ENCODE data around the gene SLIT2. TPM values are rescaled to one million over a fixed set of nuclear protein-coding genes. Genes with fewer than 3 reads are reported as not detected.
A peak's percentile ranks its signal among the peaks of the same experiment; 100 is the strongest.

Gene SLIT2
- total RNA-seq, 1 experiment from 2014 or later, result 10.2 TPM

GRCh38 chr4:20255251-20255586 lies 3.5 kb downstream of the SLIT2 start:
- DNase-seq (ENCODE audit: unreplicated experiment), result no peak
- no peaks in the 10 kb centered on the region for H3K27me3 Mint-ChIP-seq (ENCODE audit: insufficient read depth, unreplicated experiment)
- TF ChIP-seq CTCF (IDR thresholded peaks at IDR 0.05; ENCODE audit: unreplicated experiment), result no peak
- CTCF ChIA-PET, result no interaction called here
- H3K4me1 Mint-ChIP-seq (ENCODE audit: insufficient read depth, unreplicated experiment), result peaks cover 29% of the 10 kb centered on the region
- H3K4me3 Mint-ChIP-seq (ENCODE audit: unreplicated experiment), result peak overlapping the region; percentile 64
- intact Hi-C loops (cut with micrococcal nuclease), result loop anchor here (10.0 kb wide), 1 partner anchor 430 kb away; no protein-coding TSS in a partner anchor
- H3K27ac Mint-ChIP-seq (ENCODE audit: low read depth, unreplicated experiment), result no peak overlapping the region
- POLR2A ChIA-PET, result no interaction called here
- no TSS peak for BruUV-seq (replicated peaks)
- H3K9me3 Mint-ChIP-seq (ENCODE audit: unreplicated experiment), result no peaks in the 10 kb centered on the region
- peaks cover 6% of the 10 kb centered on the region for H3K36me3 Mint-ChIP-seq (ENCODE audit: insufficient read depth, unreplicated experiment)

GRCh38 chr4:20255823-20256222 lies 4.1 kb downstream of the SLIT2 start:
- POLR2A ChIA-PET, result no interaction called here
- TF ChIP-seq CTCF (IDR thresholded peaks at IDR 0.05; ENCODE audit: unreplicated experiment), result no peak
- H3K27me3 Mint-ChIP-seq (ENCODE audit: insufficient read depth, unreplicated experiment), result no peaks in the 10 kb centered on the region
- H3K36me3 Mint-ChIP-seq (ENCODE audit: insufficient read depth, unreplicated experiment), result peaks cover 6% of the 10 kb centered on the region
- H3K4me3 Mint-ChIP-seq (ENCODE audit: unreplicated experiment), result no peak overlapping the region
- no peak for DNase-seq (ENCODE audit: unreplicated experiment)
- no peak overlapping the region for H3K27ac Mint-ChIP-seq (ENCODE audit: low read depth, unreplicated experiment)
- BruUV-seq (replicated peaks), result no TSS peak
- no peaks in the 10 kb centered on the region for H3K9me3 Mint-ChIP-seq (ENCODE audit: unreplicated experiment)
- peaks cover 28% of the 10 kb centered on the region for H3K4me1 Mint-ChIP-seq (ENCODE audit: insufficient read depth, unreplicated experiment)
- CTCF ChIA-PET, result no interaction called here
- intact Hi-C loops (cut with micrococcal nuclease), result loop anchor here (10.0 kb wide), 1 partner anchor 429 kb away; no protein-coding TSS in a partner anchor

- H3K27ac Mint-ChIP-seq (ENCODE audit: low read depth, unreplicated experiment), result no peak overlapping the region
- no peaks in the 10 kb centered on the region for H3K9me3 Mint-ChIP-seq (ENCODE audit: unreplicated experiment)
- peaks cover 6% of the 10 kb centered on the region for H3K36me3 Mint-ChIP-seq (ENCODE audit: insufficient read depth, unreplicated experiment)
- H3K27me3 Mint-ChIP-seq (ENCODE audit: insufficient read depth, unreplicated experiment), result no peaks in the 10 kb centered on the region
- ChIA-PET CTCF (no interaction called here), POLR2A (no interaction called here)
- H3K4me3 Mint-ChIP-seq (ENCODE audit: unreplicated experiment), result no peak overlapping the region
- TF ChIP-seq CTCF (IDR thresholded peaks at IDR 0.05; ENCODE audit: unreplicated experiment), result no peak
- H3K4me1 Mint-ChIP-seq (ENCODE audit: insufficient read depth, unreplicated experiment), result peaks cover 25% of the 10 kb centered on the region
- DNase-seq (ENCODE audit: unreplicated experiment), result no peak
- BruUV-seq (replicated peaks), result no TSS peak
- intact Hi-C loops (cut with micrococcal nuclease), result loop anchor here (10.0 kb wide), 1 partner anchor 428 kb away; no protein-coding TSS in a partner anchor
Observed at GRCh38 chr4:20256381-20256881, 4.7 kb downstream of the SLIT2 start.

GRCh38 chr4:20259707-20260106 lies 8.0 kb downstream of the SLIT2 start:
- ChIA-PET POLR2A (no interaction called here), CTCF (no interaction called here)
- no peak for TF ChIP-seq CTCF (IDR thresholded peaks at IDR 0.05; ENCODE audit: unreplicated experiment)
- BruUV-seq (replicated peaks), result no TSS peak
- intact Hi-C loops (cut with micrococcal nuclease), result loop anchor here (10.0 kb wide), 1 partner anchor 425 kb away; no protein-coding TSS in a partner anchor
- Mint-ChIP-seq H3K27ac (ENCODE audit: low read depth, unreplicated experiment) (no peak overlapping the region), H3K4me3 (ENCODE audit: unreplicated experiment) (no peak overlapping the region), H3K27me3 (ENCODE audit: insufficient read depth, unreplicated experiment) (no peaks in the 10 kb centered on the region), H3K36me3 (ENCODE audit: insufficient read depth, unreplicated experiment) (peaks cover 6% of the 10 kb centered on the region), H3K9me3 (ENCODE audit: unreplicated experiment) (no peaks in the 10 kb centered on the region), H3K4me1 (ENCODE audit: insufficient read depth, unreplicated experiment) (peaks cover 18% of the 10 kb centered on the region)
- DNase-seq (ENCODE audit: unreplicated experiment), result no peak

All from MCF 10A (cell line).